Measurements from ENCODE around the gene PXDC1. TPM values are rescaled to one million over a fixed set of nuclear protein-coding genes. Genes with fewer than 3 reads are reported as not detected.

The PXDC1 gene
- total RNA-seq, 1 donor from 2014 or later = 9.1 TPM

Small RNA genes lying within 50 kb of the gene (small RNA-seq; reads per million reads assigned to genes)
- not detected for gene AL033523.1 (ENCODE audit: low replicate concordance)

Other genes with a start within 250 kb of the PXDC1 start
- 11.8 TPM for gene FAM50B, start 97.7 kb upstream of the PXDC1 start, total RNA-seq

Measured in temporal lobe (tissue), 2 donors.